ENCODE data around the gene BHLHE40.

BHLHE40 gene

GRCh38 chr3:5016211-5017161 is 37.2 kb downstream of the BHLHE40 start:
- H3K27ac ChIP-seq (ENCODE audit: low read length) = peak overlapping the region; percentile 14
- no peaks in the 10 kb centered on the region for H3K9me3 ChIP-seq (ENCODE audit: control insufficient read depth in 1 of 2, low read length in 2 of 2)
- H3K36me3 ChIP-seq (ENCODE audit: control insufficient read depth in 1 of 2, insufficient read depth in 2 of 2, low read length in 2 of 2) = no peaks in the 10 kb centered on the region
- no peak overlapping the region for H3K4me3 ChIP-seq (ENCODE audit: low read depth in 1 of 2, low read length in 2 of 2)
- peaks cover 4 to 12% of the 10 kb centered on the region in 2 donors for H3K4me1 ChIP-seq (ENCODE audit: control insufficient read depth in 1 of 2, insufficient read depth in 2 of 2, low read length in 2 of 2)
- no peaks in the 10 kb centered on the region for H3K27me3 ChIP-seq (ENCODE audit: low read depth, low read length)

- H3K4me1 ChIP-seq (ENCODE audit: control insufficient read depth in 1 of 2, insufficient read depth in 2 of 2, low read length in 2 of 2) = peaks cover 4 to 9% of the 10 kb centered on the region in 2 donors
- no peak overlapping the region for H3K4me3 ChIP-seq (ENCODE audit: low read depth in 1 of 2, low read length in 2 of 2)
- no peaks in the 10 kb centered on the region for H3K36me3 ChIP-seq (ENCODE audit: control insufficient read depth in 1 of 2, insufficient read depth in 2 of 2, low read length in 2 of 2)
- H3K9me3 ChIP-seq (ENCODE audit: control insufficient read depth in 1 of 2, low read length in 2 of 2) = no peaks in the 10 kb centered on the region
- peak overlapping the region; percentile 82 for H3K27ac ChIP-seq (ENCODE audit: low read length)
- no peaks in the 10 kb centered on the region for H3K27me3 ChIP-seq (ENCODE audit: low read depth, low read length)
Observed at GRCh38 chr3:5017925-5018531, 38.8 kb downstream of the BHLHE40 start.

- no peaks in the 10 kb centered on the region for H3K9me3 ChIP-seq (ENCODE audit: control insufficient read depth in 1 of 2, low read length in 2 of 2)
- peaks cover 4 to 9% of the 10 kb centered on the region in 2 donors for H3K4me1 ChIP-seq (ENCODE audit: control insufficient read depth in 1 of 2, insufficient read depth in 2 of 2, low read length in 2 of 2)
- no peak overlapping the region for H3K4me3 ChIP-seq (ENCODE audit: low read depth in 1 of 2, low read length in 2 of 2)
- no peak overlapping the region for H3K27ac ChIP-seq (ENCODE audit: low read length)
- no peaks in the 10 kb centered on the region for H3K36me3 ChIP-seq (ENCODE audit: control insufficient read depth in 1 of 2, insufficient read depth in 2 of 2, low read length in 2 of 2)
- H3K27me3 ChIP-seq (ENCODE audit: low read depth, low read length) = no peaks in the 10 kb centered on the region
Observed at GRCh38 chr3:5019411-5020241, 40.4 kb downstream of the BHLHE40 start.

GRCh38 chr3:5020242-5020722 is 41.0 kb downstream of the BHLHE40 start:
- peaks cover 4 to 9% of the 10 kb centered on the region in 2 donors for H3K4me1 ChIP-seq (ENCODE audit: control insufficient read depth in 1 of 2, insufficient read depth in 2 of 2, low read length in 2 of 2)
- no peaks in the 10 kb centered on the region for H3K9me3 ChIP-seq (ENCODE audit: control insufficient read depth in 1 of 2, low read length in 2 of 2)
- no peak overlapping the region for H3K27ac ChIP-seq (ENCODE audit: low read length)
- H3K36me3 ChIP-seq (ENCODE audit: control insufficient read depth in 1 of 2, insufficient read depth in 2 of 2, low read length in 2 of 2) = no peaks in the 10 kb centered on the region
- no peaks in the 10 kb centered on the region for H3K27me3 ChIP-seq (ENCODE audit: low read depth, low read length)
- no peak overlapping the region for H3K4me3 ChIP-seq (ENCODE audit: low read depth in 1 of 2, low read length in 2 of 2)

GRCh38 chr3:5021116-5022092 is 42.2 kb downstream of the BHLHE40 start:
- peaks cover 4 to 9% of the 10 kb centered on the region in 2 donors for H3K4me1 ChIP-seq (ENCODE audit: control insufficient read depth in 1 of 2, insufficient read depth in 2 of 2, low read length in 2 of 2)
- H3K4me3 ChIP-seq (ENCODE audit: low read depth in 1 of 2, low read length in 2 of 2) = no peak overlapping the region
- H3K27me3 ChIP-seq (ENCODE audit: low read depth, low read length) = no peaks in the 10 kb centered on the region
- H3K27ac ChIP-seq (ENCODE audit: low read length) = no peak overlapping the region
- no peaks in the 10 kb centered on the region for H3K9me3 ChIP-seq (ENCODE audit: control insufficient read depth in 1 of 2, low read length in 2 of 2)
- no peaks in the 10 kb centered on the region for H3K36me3 ChIP-seq (ENCODE audit: control insufficient read depth in 1 of 2, insufficient read depth in 2 of 2, low read length in 2 of 2)

- Histone ChIP-seq H3K36me3 (ENCODE audit: control insufficient read depth in 1 of 2, insufficient read depth in 2 of 2, low read length in 2 of 2) (no peaks in the 10 kb centered on the region), H3K9me3 (ENCODE audit: control insufficient read depth in 1 of 2, low read length in 2 of 2) (no peaks in the 10 kb centered on the region), H3K27me3 (ENCODE audit: low read depth, low read length) (no peaks in the 10 kb centered on the region), H3K4me3 (ENCODE audit: low read depth in 1 of 2, low read length in 2 of 2) (no peak overlapping the region), H3K4me1 (ENCODE audit: control insufficient read depth in 1 of 2, insufficient read depth in 2 of 2, low read length in 2 of 2) (peaks cover 4 to 5% of the 10 kb centered on the region in 2 donors), H3K27ac (ENCODE audit: low read length) (no peak overlapping the region)
Observed at GRCh38 chr3:5022187-5022965, 43.1 kb downstream of the BHLHE40 start.

GRCh38 chr3:5022966-5023776 is 43.9 kb downstream of the BHLHE40 start:
- H3K4me1 ChIP-seq (ENCODE audit: control insufficient read depth in 1 of 2, insufficient read depth in 2 of 2, low read length in 2 of 2) = peaks cover 4 to 5% of the 10 kb centered on the region in 2 donors
- H3K27ac ChIP-seq (ENCODE audit: low read length) = no peak overlapping the region
- no peaks in the 10 kb centered on the region for H3K36me3 ChIP-seq (ENCODE audit: control insufficient read depth in 1 of 2, insufficient read depth in 2 of 2, low read length in 2 of 2)
- no peaks in the 10 kb centered on the region for H3K27me3 ChIP-seq (ENCODE audit: low read depth, low read length)
- no peak overlapping the region for H3K4me3 ChIP-seq (ENCODE audit: low read depth in 1 of 2, low read length in 2 of 2)
- H3K9me3 ChIP-seq (ENCODE audit: control insufficient read depth in 1 of 2, low read length in 2 of 2) = no peaks in the 10 kb centered on the region

GRCh38 chr3:5023777-5024346 is 44.6 kb downstream of the BHLHE40 start:
- H3K9me3 ChIP-seq (ENCODE audit: control insufficient read depth in 1 of 2, low read length in 2 of 2) = no peaks in the 10 kb centered on the region
- H3K27ac ChIP-seq (ENCODE audit: low read length) = no peak overlapping the region
- no peak overlapping the region for H3K4me3 ChIP-seq (ENCODE audit: low read depth in 1 of 2, low read length in 2 of 2)
- H3K36me3 ChIP-seq (ENCODE audit: control insufficient read depth in 1 of 2, insufficient read depth in 2 of 2, low read length in 2 of 2) = no peaks in the 10 kb centered on the region
- no peaks in the 10 kb centered on the region for H3K4me1 ChIP-seq (ENCODE audit: control insufficient read depth in 1 of 2, insufficient read depth in 2 of 2, low read length in 2 of 2)
- H3K27me3 ChIP-seq (ENCODE audit: low read depth, low read length) = no peaks in the 10 kb centered on the region

- H3K27me3 ChIP-seq (ENCODE audit: low read depth, low read length) = no peaks in the 10 kb centered on the region
- H3K27ac ChIP-seq (ENCODE audit: low read length) = peak overlapping the region; percentile 39
- no peaks in the 10 kb centered on the region for H3K36me3 ChIP-seq (ENCODE audit: control insufficient read depth in 1 of 2, insufficient read depth in 2 of 2, low read length in 2 of 2)
- no peak overlapping the region for H3K4me3 ChIP-seq (ENCODE audit: low read depth in 1 of 2, low read length in 2 of 2)
- no peaks in the 10 kb centered on the region for H3K4me1 ChIP-seq (ENCODE audit: control insufficient read depth in 1 of 2, insufficient read depth in 2 of 2, low read length in 2 of 2)
- no peaks in the 10 kb centered on the region for H3K9me3 ChIP-seq (ENCODE audit: control insufficient read depth in 1 of 2, low read length in 2 of 2)
Observed at GRCh38 chr3:5026046-5026362, 46.8 kb downstream of the BHLHE40 start.

Measured in muscle layer of duodenum (tissue), 2 donors.